Mesendoderm (in vitro differentiated cells): ENCODE data around the gene CCDC169.
A peak's percentile ranks its signal among the peaks of the same experiment; 100 is the strongest.

Experiments used
- DNase-seq: peaks from one replicate; pipeline ENCODE4 v3.0.0; 2013
- H2AK5ac ChIP-seq: 2 replicates; pipeline ENCODE4 v1.6.1; 2013; ENCODE audit warnings: low read length, inconsistent platforms
- H2BK120ac ChIP-seq: 2 replicates; pipeline ENCODE4 v1.6.1; 2013; ENCODE audit warnings: low read depth, mild to moderate bottlenecking, low read length, moderate library complexity, mixed read lengths
- H2BK15ac ChIP-seq: replicated peaks from 2 replicates; pipeline ENCODE4 v1.6.1; 2013; ENCODE audit warnings: low read depth, mild to moderate bottlenecking, moderate library complexity
- H2BK5ac ChIP-seq: 2 replicates; pipeline ENCODE4 v1.6.1; 2013; ENCODE audit warnings: low read length, inconsistent platforms
- H3K18ac ChIP-seq: 2 replicates; pipeline ENCODE4 v1.6.1; 2013; ENCODE audit warnings: mild to moderate bottlenecking, low read length, mixed read lengths
- H3K23ac ChIP-seq: one replicate; pipeline ENCODE4 v1.6.1; 2013; ENCODE audit warnings: low read length
- H3K27ac ChIP-seq: 2 replicates; pipeline ENCODE4 v1.5.1; 2013; ENCODE audit warnings: low read depth, mild to moderate bottlenecking, inconsistent platforms, low read length, moderate library complexity
- H3K27me3 ChIP-seq: 2 replicates; pipeline ENCODE4 v1.6.1; 2013; ENCODE audit warnings: low read length, control low read depth, mild to moderate bottlenecking, inconsistent platforms; ENCODE audit not compliant: insufficient read depth, poor library complexity
- H3K36me3 ChIP-seq: 2 replicates; pipeline ENCODE4 v1.6.1; 2013; ENCODE audit warnings: low read length, inconsistent platforms; ENCODE audit not compliant: control insufficient read depth, insufficient read depth
- H3K4ac ChIP-seq: one replicate; pipeline ENCODE4 v1.6.1; 2013; ENCODE audit warnings: low read depth, mild to moderate bottlenecking, low read length, moderate library complexity
- H3K4me1 ChIP-seq: 2 replicates; pipeline ENCODE4 v1.6.1; 2013; ENCODE audit warnings: low read depth, low read length, inconsistent platforms; ENCODE audit not compliant: control insufficient read depth
- H3K4me2 ChIP-seq: 2 replicates; pipeline ENCODE4 v1.6.1; 2013; ENCODE audit warnings: low read length
- H3K4me3 ChIP-seq: 2 replicates; pipeline ENCODE4 v1.5.1; 2013; ENCODE audit warnings: mild to moderate bottlenecking, low read length
- H3K56ac ChIP-seq: one replicate; pipeline ENCODE4 v1.6.1; 2013; ENCODE audit warnings: low read length
- H3K79me1 ChIP-seq: 2 replicates; pipeline ENCODE4 v1.6.1; 2013; ENCODE audit warnings: low read length, inconsistent platforms
- H3K79me2 ChIP-seq: 2 replicates; pipeline ENCODE4 v1.6.1; 2013; ENCODE audit warnings: mild to moderate bottlenecking, low read length; ENCODE audit not compliant: control insufficient read depth, insufficient read depth
- H3K9ac ChIP-seq: 2 replicates; pipeline ENCODE4 v1.6.1; 2013; ENCODE audit warnings: low read length, inconsistent platforms
- H4K5ac ChIP-seq: one replicate; pipeline ENCODE4 v1.6.1; 2013; ENCODE audit warnings: low read length
- H4K8ac ChIP-seq: one replicate; pipeline ENCODE4 v1.6.1; 2013; ENCODE audit warnings: low read depth, mild to moderate bottlenecking, control low read depth, low read length, moderate library complexity
- WGBS: extraction: QIAGEN DNeasy Blood & Tissue Kit; methylation state at CpG from one replicate; pipeline ENCODE4 v1.1.7; 2013; ENCODE audit warnings: low lambda C conversion rate, missing lambda C conversion rate; ENCODE audit not compliant: insufficient coverage; ENCODE audit errors: extremely low coverage; 5-methylcytosine and 5-hydroxymethylcytosine counted together

The CCDC169 gene

DNA sequence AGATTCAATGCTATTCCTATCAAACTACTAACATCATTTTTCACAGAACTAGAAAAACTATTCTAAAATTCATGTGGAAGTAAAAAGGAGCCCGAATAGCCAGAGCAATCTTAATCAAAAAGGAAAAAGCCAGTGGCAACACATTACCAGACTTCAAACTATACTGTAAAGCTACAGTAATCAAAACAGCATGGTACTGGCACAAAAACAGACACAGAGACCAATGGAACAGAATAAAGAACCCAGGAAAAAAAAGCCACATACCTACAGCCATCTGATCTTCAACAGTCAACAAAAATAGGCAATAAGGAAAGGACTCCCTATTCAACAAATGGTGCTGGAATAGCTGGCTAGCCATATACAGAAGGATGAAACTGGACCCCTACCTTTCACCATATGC lies 72.9 kb downstream of the CCDC169 start:
- no peaks in the 10 kb centered on the region for H3K36me3 ChIP-seq
- WGBS, result no CpG with 5 or more reads among the region's 1 CpG
- DNase-seq, result no peak

GRCh38 chr13:36219883-36220282 lies 77.7 kb downstream of the CCDC169 start:
- Histone ChIP-seq H3K18ac (no peak overlapping the region), H3K4me2 (no peak overlapping the region), H3K79me2 (no peaks in the 10 kb centered on the region), H2BK15ac (no peak overlapping the region), H3K79me1 (no peaks in the 10 kb centered on the region), H3K4me3 (no peak overlapping the region), H3K4ac (no peak overlapping the region), H2AK5ac (no peak overlapping the region), H4K5ac (no peak overlapping the region), H4K8ac (no peak overlapping the region), H2BK120ac (no peak overlapping the region), H3K27ac (no peak overlapping the region), H2BK5ac (no peak overlapping the region), H3K4me1 (no peaks in the 10 kb centered on the region), H3K9ac (no peak overlapping the region), H3K36me3 (no peaks in the 10 kb centered on the region), H3K56ac (no peak overlapping the region), H3K23ac (no peak overlapping the region), H3K27me3 (no peaks in the 10 kb centered on the region)
- DNase-seq, result no peak

More for the DNA sequence above, 72.9 kb downstream of the CCDC169 start:
- no peak overlapping the region for H3K56ac ChIP-seq
- no peak overlapping the region for H4K5ac ChIP-seq
- H3K79me2 ChIP-seq, result no peaks in the 10 kb centered on the region
- no peaks in the 10 kb centered on the region for H3K27me3 ChIP-seq
- no peak overlapping the region for H3K4me2 ChIP-seq
- no peaks in the 10 kb centered on the region for H3K79me1 ChIP-seq
- H3K27ac ChIP-seq, result no peak overlapping the region
- H3K18ac ChIP-seq, result no peak overlapping the region
- H3K4ac ChIP-seq, result no peak overlapping the region
- no peak overlapping the region for H3K9ac ChIP-seq
- H3K4me1 ChIP-seq, result no peaks in the 10 kb centered on the region
- H4K8ac ChIP-seq, result no peak overlapping the region
- no peak overlapping the region for H2BK15ac ChIP-seq
- no peak overlapping the region for H2BK5ac ChIP-seq
- H2AK5ac ChIP-seq, result no peak overlapping the region
- no peak overlapping the region for H3K4me3 ChIP-seq
- H3K23ac ChIP-seq, result no peak overlapping the region
- no peak overlapping the region for H2BK120ac ChIP-seq

GRCh38 chr13:36217456-36217855 lies 80.2 kb downstream of the CCDC169 start:
- H3K4me1 ChIP-seq, result no peaks in the 10 kb centered on the region
- no peak overlapping the region for H3K4me2 ChIP-seq
- no peak overlapping the region for H3K4me3 ChIP-seq

GRCh38 chr13:36214163-36214921 lies 83.3 kb downstream of the CCDC169 start, which contains the start of gene SOHLH2:
Gene SOHLH2, minus strand, starts transcription at chr13:36214556. Its CDS starts 30 bp downstream, at chr13:36214526.
- no peak within 1 kb of the TSS for H2BK120ac ChIP-seq
- H2AK5ac ChIP-seq, result no peak within 1 kb of the TSS
- no peak within 1 kb of the TSS for H3K23ac ChIP-seq
- no peaks in the 10 kb centered on the region for H3K79me1 ChIP-seq
- no peaks in the 10 kb centered on the region for H3K79me2 ChIP-seq
- H3K27ac ChIP-seq, result no peak within 1 kb of the TSS
- H3K36me3 ChIP-seq, result no peaks in the 10 kb centered on the region
- H3K4me1 ChIP-seq, result no peaks in the 10 kb centered on the region
- no peak for DNase-seq
- no peak within 1 kb of the TSS for H4K5ac ChIP-seq
- H3K4me2 ChIP-seq, result no peak within 1 kb of the TSS
- no peak within 1 kb of the TSS for H4K8ac ChIP-seq
- H2BK5ac ChIP-seq, result no peak within 1 kb of the TSS
- no peak within 1 kb of the TSS for H2BK15ac ChIP-seq
- no peak within 1 kb of the TSS for H3K18ac ChIP-seq
- no peaks in the 10 kb centered on the region for H3K27me3 ChIP-seq
- no peak within 1 kb of the TSS for H3K9ac ChIP-seq
- no peak within 1 kb of the TSS for H3K4me3 ChIP-seq
- WGBS, result no CpG with 5 or more reads among the region's 53 CpGs
- H3K56ac ChIP-seq, result no peak within 1 kb of the TSS
- H3K4ac ChIP-seq, result no peak within 1 kb of the TSS

More at GRCh38 chr13:36217456-36217855, 80.2 kb downstream of the CCDC169 start:
- Histone ChIP-seq H3K56ac (no peak overlapping the region), H3K79me2 (no peaks in the 10 kb centered on the region), H3K27me3 (no peaks in the 10 kb centered on the region), H3K4ac (no peak overlapping the region), H4K5ac (no peak overlapping the region), H3K27ac (no peak overlapping the region), H3K36me3 (no peaks in the 10 kb centered on the region), H3K23ac (no peak overlapping the region), H2BK120ac (no peak overlapping the region), H4K8ac (no peak overlapping the region), H3K18ac (no peak overlapping the region), H2AK5ac (no peak overlapping the region), H2BK5ac (no peak overlapping the region), H3K9ac (no peak overlapping the region), H3K79me1 (no peaks in the 10 kb centered on the region), H2BK15ac (no peak overlapping the region)
- DNase-seq, result no peak
- no CpG with 5 or more reads among the region's 3 CpGs for WGBS

DNA sequence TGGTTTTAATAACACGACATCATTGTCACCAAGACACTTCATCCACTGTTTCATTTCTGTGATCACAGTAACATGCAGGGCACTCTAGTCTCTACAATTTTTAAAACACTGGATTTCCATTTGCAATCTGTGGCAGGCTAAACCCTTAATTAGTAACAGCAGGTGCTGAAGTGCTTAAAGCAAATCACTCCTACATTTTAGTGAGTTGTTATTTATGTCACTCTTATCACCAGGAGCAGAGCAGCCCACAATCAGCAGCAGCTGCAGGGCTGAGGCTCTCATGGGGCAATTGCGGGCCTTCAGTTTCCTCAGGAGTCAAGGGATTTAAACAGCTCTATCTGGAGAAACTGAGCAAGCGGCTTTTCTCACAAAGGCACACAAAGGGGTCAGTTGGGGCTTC lies 84.8 kb downstream of the CCDC169 start:
- no peaks in the 10 kb centered on the region for H3K36me3 ChIP-seq
- no peak overlapping the region for H4K5ac ChIP-seq
- no CpG with 5 or more reads among the region's 3 CpGs for WGBS
- H3K4me1 ChIP-seq, result no peaks in the 10 kb centered on the region
- H3K18ac ChIP-seq, result no peak overlapping the region
- H3K4me3 ChIP-seq, result no peak overlapping the region
- no peak overlapping the region for H3K9ac ChIP-seq
- H2BK120ac ChIP-seq, result no peak overlapping the region
- no peak overlapping the region for H3K56ac ChIP-seq
- H2AK5ac ChIP-seq, result no peak overlapping the region
- DNase-seq, result no peak
- peak overlapping the region; percentile 10 for H3K4ac ChIP-seq
- no peaks in the 10 kb centered on the region for H3K79me2 ChIP-seq
- no peak overlapping the region for H2BK15ac ChIP-seq
- H3K27me3 ChIP-seq, result no peaks in the 10 kb centered on the region
- no peak overlapping the region for H2BK5ac ChIP-seq
- H3K27ac ChIP-seq, result no peak overlapping the region
- H3K23ac ChIP-seq, result no peak overlapping the region
- no peak overlapping the region for H3K4me2 ChIP-seq
- H3K79me1 ChIP-seq, result no peaks in the 10 kb centered on the region
- H4K8ac ChIP-seq, result no peak overlapping the region

GRCh38 chr13:36211567-36211966 lies 86.0 kb downstream of the CCDC169 start:
- Histone ChIP-seq H2BK120ac (no peak overlapping the region), H3K4ac (no peak overlapping the region), H3K27me3 (no peaks in the 10 kb centered on the region), H3K27ac (no peak overlapping the region), H3K4me3 (no peak overlapping the region), H3K4me2 (no peak overlapping the region), H2BK5ac (no peak overlapping the region), H3K23ac (no peak overlapping the region), H3K36me3 (no peaks in the 10 kb centered on the region), H2BK15ac (no peak overlapping the region), H3K79me1 (no peaks in the 10 kb centered on the region), H3K79me2 (no peaks in the 10 kb centered on the region), H4K8ac (no peak overlapping the region), H3K18ac (no peak overlapping the region), H3K56ac (no peak overlapping the region), H3K4me1 (no peaks in the 10 kb centered on the region), H4K5ac (no peak overlapping the region), H2AK5ac (no peak overlapping the region), H3K9ac (no peak overlapping the region)
- WGBS, result no CpG with 5 or more reads among the region's 4 CpGs
- no peak for DNase-seq
